Cardiac muscle cell (in vitro differentiated cells and primary cell): ENCODE results near the gene ACAN. TPM values are rescaled to one million over a fixed set of nuclear protein-coding genes. Genes with fewer than 3 reads are reported as not detected.
A peak's percentile ranks its signal among the peaks of the same experiment; 100 is the strongest.

ENCODE experiments used
- DNase-seq, 2 donors: peaks; one replicate each; pipeline versions ENCODE4 v3.0.0 to v3.0.0-alpha.2; 2010 to 2017; ENCODE audit warnings: low read depth in 1 of 2, low spot score in 1 of 2
- H3K27ac ChIP-seq: fragments of 200-600 bp; sonication (generic); 2 replicates; pipeline ENCODE4 v1.5.1; 2016
- H3K27me3 ChIP-seq: fragments of 200-600 bp; sonication (generic); 2 replicates; pipeline ENCODE4 v1.6.0; 2016; ENCODE audit warnings: control low read depth
- H3K36me3 ChIP-seq: fragments of 200-600 bp; sonication (generic); 2 replicates; pipeline ENCODE4 v1.5.1; 2016; ENCODE audit warnings: control low read depth
- H3K4me1 ChIP-seq: fragments of 200-600 bp; sonication (generic); 2 replicates; pipeline ENCODE4 v1.8.1; 2017; ENCODE audit warnings: low read depth, mild to moderate bottlenecking, mixed run types
- H3K4me3 ChIP-seq: fragments of 200-600 bp; sonication (generic); 2 replicates; pipeline ENCODE4 v1.5.1; 2016; ENCODE audit warnings: mild to moderate bottlenecking
- H3K9me3 ChIP-seq: fragments of 200-600 bp; sonication (generic); 2 replicates; pipeline ENCODE4 v1.5.1; 2017; ENCODE audit warnings: low read depth, mild to moderate bottlenecking, control low read depth
- polyA plus RNA-seq: library from polyadenylated mRNA; unstranded; fragments of >200 nt; fragmentation: Nextera tagmentation; extraction: Ambion mirVana; gene quantifications from 2 replicates; pipeline ENCODE4 v1.2.1, GENCODE V29; 2016
- total RNA-seq: library from RNA; depleted of rRNA; stranded (reverse); fragments of >200 nt; gene quantifications from 2 replicates; pipeline ENCODE4 v1.2.3, GENCODE V29; 2016
- TF ChIP-seq, protein P1 (sequence below): IDR thresholded peaks from 2 replicates; pipeline ENCODE4 v1.5.1; 2012; ENCODE audit warnings: low read depth, mild to moderate bottlenecking, low read length

ACAN gene
- total and polyA plus RNA-seq, 2 experiments from 2014 or later = 0.71 to 0.91 TPM

GRCh38 chr15:88833731-88834100 lies 30.5 kb downstream of the ACAN start:
- TF ChIP-seq, protein P1, sequence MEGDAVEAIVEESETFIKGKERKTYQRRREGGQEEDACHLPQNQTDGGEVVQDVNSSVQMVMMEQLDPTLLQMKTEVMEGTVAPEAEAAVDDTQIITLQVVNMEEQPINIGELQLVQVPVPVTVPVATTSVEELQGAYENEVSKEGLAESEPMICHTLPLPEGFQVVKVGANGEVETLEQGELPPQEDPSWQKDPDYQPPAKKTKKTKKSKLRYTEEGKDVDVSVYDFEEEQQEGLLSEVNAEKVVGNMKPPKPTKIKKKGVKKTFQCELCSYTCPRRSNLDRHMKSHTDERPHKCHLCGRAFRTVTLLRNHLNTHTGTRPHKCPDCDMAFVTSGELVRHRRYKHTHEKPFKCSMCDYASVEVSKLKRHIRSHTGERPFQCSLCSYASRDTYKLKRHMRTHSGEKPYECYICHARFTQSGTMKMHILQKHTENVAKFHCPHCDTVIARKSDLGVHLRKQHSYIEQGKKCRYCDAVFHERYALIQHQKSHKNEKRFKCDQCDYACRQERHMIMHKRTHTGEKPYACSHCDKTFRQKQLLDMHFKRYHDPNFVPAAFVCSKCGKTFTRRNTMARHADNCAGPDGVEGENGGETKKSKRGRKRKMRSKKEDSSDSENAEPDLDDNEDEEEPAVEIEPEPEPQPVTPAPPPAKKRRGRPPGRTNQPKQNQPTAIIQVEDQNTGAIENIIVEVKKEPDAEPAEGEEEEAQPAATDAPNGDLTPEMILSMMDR = no peak
- no peaks in the 10 kb centered on the region for H3K9me3 ChIP-seq
- DNase-seq = peak; percentile 6 to 9
- no peaks in the 10 kb centered on the region for H3K27me3 ChIP-seq
- H3K4me3 ChIP-seq = no peak overlapping the region
- no peak overlapping the region for H3K27ac ChIP-seq
- H3K4me1 ChIP-seq = peaks cover 12% of the 10 kb centered on the region
- H3K36me3 ChIP-seq = no peaks in the 10 kb centered on the region

- no peaks in the 10 kb centered on the region for H3K9me3 ChIP-seq
- no peaks in the 10 kb centered on the region for H3K27me3 ChIP-seq
- H3K4me1 ChIP-seq = peaks cover 12% of the 10 kb centered on the region
- H3K36me3 ChIP-seq = no peaks in the 10 kb centered on the region
- TF ChIP-seq, protein P1 = peak; percentile 76
- no peak overlapping the region for H3K4me3 ChIP-seq
- peak; percentile 65 to 74 for DNase-seq
- no peak overlapping the region for H3K27ac ChIP-seq
Observed at GRCh38 chr15:88834211-88834812, 31.1 kb downstream of the ACAN start.

GRCh38 chr15:88835119-88835518 lies 31.9 kb downstream of the ACAN start:
- H3K36me3 ChIP-seq = no peaks in the 10 kb centered on the region
- no peaks in the 10 kb centered on the region for H3K27me3 ChIP-seq
- H3K4me3 ChIP-seq = no peak overlapping the region
- TF ChIP-seq, protein P1 = no peak
- no peaks in the 10 kb centered on the region for H3K9me3 ChIP-seq
- peaks cover 12% of the 10 kb centered on the region for H3K4me1 ChIP-seq
- no peak overlapping the region for H3K27ac ChIP-seq
- DNase-seq = no peak

- TF ChIP-seq, protein P1 = no peak
- H3K4me3 ChIP-seq = no peak overlapping the region
- no peaks in the 10 kb centered on the region for H3K36me3 ChIP-seq
- H3K27me3 ChIP-seq = no peaks in the 10 kb centered on the region
- peaks cover 12% of the 10 kb centered on the region for H3K4me1 ChIP-seq
- H3K9me3 ChIP-seq = no peaks in the 10 kb centered on the region
- DNase-seq = peak in 1 of 2 donors; percentile 6
- no peak overlapping the region for H3K27ac ChIP-seq
Observed at GRCh38 chr15:88835646-88836045, 32.4 kb downstream of the ACAN start.

GRCh38 chr15:88838667-88839066 lies 35.4 kb downstream of the ACAN start:
- Histone ChIP-seq H3K27me3 (no peaks in the 10 kb centered on the region), H3K4me3 (no peak overlapping the region), H3K27ac (no peak overlapping the region), H3K9me3 (no peaks in the 10 kb centered on the region), H3K4me1 (peaks cover 5% of the 10 kb centered on the region), H3K36me3 (no peaks in the 10 kb centered on the region)
- TF ChIP-seq, protein P1 = no peak
- DNase-seq = no peak
